Tibial artery (tissue), 4 donors: ENCODE results near the gene CORO1C.

Experiments
- DNase-seq, 2 donors: peaks; one replicate each; pipeline ENCODE4 v3.0.0-alpha.2; 2019
- H3K27ac ChIP-seq, 2 donors: fragments of 200-600 bp; sonication (generic) in 1 of 2; 1 replicate in 1 of 2; 2 replicates in 1 of 2; pipeline ENCODE4 v1.5.1; 2018 to 2019; ENCODE audit warnings: mild to moderate bottlenecking in 1 of 2
- H3K27me3 ChIP-seq, 2 donors: fragments of 200-600 bp; sonication (generic) in 1 of 2; one replicate each; pipeline versions ENCODE4 v1.5.1 to v1.6.0; 2016 to 2019
- H3K36me3 ChIP-seq, 3 donors: fragments of 200-600 bp; sonication (generic) in 2 of 3; one replicate each; pipeline ENCODE4 v1.5.1; 2016 to 2019; ENCODE audit warnings: mild to moderate bottlenecking in 2 of 3
- H3K4me1 ChIP-seq, 4 donors: fragments of 200-600 bp; sonication (generic) in 2 of 4; 1 replicate in 3 of 4; 2 replicates in 1 of 4; pipeline ENCODE4 v1.5.1; 2016 to 2019
- H3K4me3 ChIP-seq, 2 donors: fragments of 200-600 bp; sonication (generic) in 1 of 2; 1 replicate in 1 of 2; 2 replicates in 1 of 2; pipeline ENCODE4 v1.5.1; 2018 to 2019; ENCODE audit warnings: mild to moderate bottlenecking in 2 of 2
- H3K9me3 ChIP-seq, 3 donors: fragments of 200-600 bp; sonication (generic) in 1 of 3; one replicate each; pipeline ENCODE4 v1.5.1; 2016 to 2019
- CTCF ChIP-seq, 2 experiments: fragments of 200-600 bp in 1 of 2; fragments of 450-650 bp in 1 of 2; IDR thresholded peaks; one replicate each; pipeline ENCODE4 v1.5.1; 2017 to 2019; ENCODE audit warnings: antibody characterized with exemption in 2 of 2, mild to moderate bottlenecking in 1 of 2, moderate library complexity in 1 of 2
- intact Hi-C: fragments of 100-400 bp; cut with DNase I; formaldehyde crosslinking; loops from one replicate; pipeline ENCODE4 v1.15.0; 2023; ENCODE audit warnings: low total_unique reads

CORO1C gene

GRCh38 chr12:108727868-108728735 lies 3.2 kb downstream of the CORO1C start:
- intact Hi-C loops, result no loop called here
- no peak for TF ChIP-seq CTCF (IDR thresholded peaks at IDR 0.05)
- no peak for DNase-seq
- peak overlapping the region; percentile 87 to 100 for H3K4me3 ChIP-seq
- H3K9me3 ChIP-seq, result no peaks in the 10 kb centered on the region
- H3K4me1 ChIP-seq, result peaks cover 0 to 71% (median 38%) of the 10 kb centered on the region in 4 donors
- H3K27ac ChIP-seq, result peak overlapping the region; percentile 96 to 100
- H3K27me3 ChIP-seq, result no peaks in the 10 kb centered on the region
- H3K36me3 ChIP-seq, result no peaks in the 10 kb centered on the region

GRCh38 chr12:108727161-108727560 lies 4.2 kb downstream of the CORO1C start:
- Histone ChIP-seq H3K9me3 (no peaks in the 10 kb centered on the region), H3K4me3 (no peak overlapping the region), H3K36me3 (no peaks in the 10 kb centered on the region), H3K4me1 (peaks cover 0 to 75% (median 47%) of the 10 kb centered on the region in 4 donors), H3K27me3 (no peaks in the 10 kb centered on the region), H3K27ac (peak overlapping the region; percentile 96 to 100)
- no peak for DNase-seq
- no peak for TF ChIP-seq CTCF (IDR thresholded peaks at IDR 0.05)
- intact Hi-C loops, result no loop called here

GRCh38 chr12:108724890-108725151 lies 6.5 kb downstream of the CORO1C start:
- no peak overlapping the region for H3K4me3 ChIP-seq
- TF ChIP-seq CTCF (IDR thresholded peaks at IDR 0.05), result no peak
- peak overlapping the region; percentile 66 to 100 for H3K27ac ChIP-seq
- no peaks in the 10 kb centered on the region for H3K9me3 ChIP-seq
- no peak for DNase-seq
- H3K27me3 ChIP-seq, result no peaks in the 10 kb centered on the region
- no peaks in the 10 kb centered on the region for H3K36me3 ChIP-seq
- intact Hi-C loops, result no loop called here
- peaks cover 0 to 97% (median 52%) of the 10 kb centered on the region in 4 donors for H3K4me1 ChIP-seq

- H3K4me1 ChIP-seq, result peaks cover 0 to 100% (median 53%) of the 10 kb centered on the region in 4 donors
- H3K36me3 ChIP-seq, result no peaks in the 10 kb centered on the region
- DNase-seq, result peak in 1 of 2 donors; percentile 63
- H3K27ac ChIP-seq, result peak overlapping the region; percentile 66 to 100
- TF ChIP-seq CTCF (IDR thresholded peaks at IDR 0.05), result no peak
- H3K4me3 ChIP-seq, result no peak overlapping the region
- intact Hi-C loops, result no loop called here
- H3K9me3 ChIP-seq, result no peaks in the 10 kb centered on the region
- no peaks in the 10 kb centered on the region for H3K27me3 ChIP-seq
These were observed 7.0 kb downstream of the CORO1C start for GRCh38 chr12:108724054-108724889.

GRCh38 chr12:108722992-108723766 lies 8.1 kb downstream of the CORO1C start:
- no peak overlapping the region for H3K4me3 ChIP-seq

More at GRCh38 chr12:108722992-108723766, 8.1 kb downstream of the CORO1C start:
- H3K9me3 ChIP-seq, result no peaks in the 10 kb centered on the region
- DNase-seq, result peak in 1 of 2 donors; percentile 66
- no peaks in the 10 kb centered on the region for H3K36me3 ChIP-seq
- H3K27me3 ChIP-seq, result no peaks in the 10 kb centered on the region
- no peak for TF ChIP-seq CTCF (IDR thresholded peaks at IDR 0.05)
- H3K4me1 ChIP-seq, result peaks cover 0 to 100% (median 53%) of the 10 kb centered on the region in 4 donors
- intact Hi-C loops, result no loop called here
- peak overlapping the region; percentile 66 to 100 for H3K27ac ChIP-seq
